ENCODE data around the gene PSRC1.

The PSRC1 gene

DNA sequence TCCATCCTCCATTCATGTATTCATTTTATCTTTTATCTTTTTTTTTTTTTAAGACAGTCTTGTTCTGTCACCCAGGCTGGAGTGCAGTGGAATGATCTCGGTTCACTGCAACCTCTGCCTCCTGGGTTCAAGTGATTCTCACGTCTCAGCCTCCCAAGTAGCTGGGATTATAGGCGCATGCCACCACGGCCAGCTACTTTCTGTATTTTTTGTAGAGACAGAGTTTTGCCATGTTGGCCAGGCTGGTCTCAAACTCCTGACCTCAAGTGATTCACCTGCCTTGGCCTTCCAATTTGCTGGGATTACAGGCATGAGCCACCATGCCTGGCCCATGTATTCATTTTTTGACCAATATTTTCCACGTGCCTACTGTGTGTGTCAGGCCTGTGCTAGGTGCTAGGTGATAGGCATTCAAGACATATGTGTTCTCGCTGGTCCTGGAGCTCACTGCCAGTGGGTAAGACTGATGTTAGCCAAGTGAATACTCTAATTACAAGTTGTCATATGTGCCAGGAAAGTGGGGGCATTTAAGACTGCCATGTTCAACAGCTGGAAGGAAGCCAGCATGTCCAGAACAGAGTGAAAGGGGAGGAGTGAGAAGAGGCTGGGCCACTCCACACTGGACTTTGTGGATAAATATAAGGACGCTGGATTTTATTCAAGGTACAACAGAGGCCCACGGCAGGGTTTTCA lies 38.9 kb downstream of the PSRC1 start:
- H3K27ac Mint-ChIP-seq: no peak overlapping the region
- H3K4me3 Mint-ChIP-seq: no peak overlapping the region
- no peak for DNase-seq (ENCODE audit: low spot score)
- H3K9me3 Mint-ChIP-seq: no peaks in the 10 kb centered on the region
- H3K27me3 Mint-ChIP-seq (ENCODE audit: low read depth): peaks cover 24% of the 10 kb centered on the region
- peaks cover 4% of the 10 kb centered on the region for H3K4me1 Mint-ChIP-seq (ENCODE audit: low read depth)
- H3K36me3 Mint-ChIP-seq (ENCODE audit: low read depth): peaks cover 3% of the 10 kb centered on the region

DNA sequence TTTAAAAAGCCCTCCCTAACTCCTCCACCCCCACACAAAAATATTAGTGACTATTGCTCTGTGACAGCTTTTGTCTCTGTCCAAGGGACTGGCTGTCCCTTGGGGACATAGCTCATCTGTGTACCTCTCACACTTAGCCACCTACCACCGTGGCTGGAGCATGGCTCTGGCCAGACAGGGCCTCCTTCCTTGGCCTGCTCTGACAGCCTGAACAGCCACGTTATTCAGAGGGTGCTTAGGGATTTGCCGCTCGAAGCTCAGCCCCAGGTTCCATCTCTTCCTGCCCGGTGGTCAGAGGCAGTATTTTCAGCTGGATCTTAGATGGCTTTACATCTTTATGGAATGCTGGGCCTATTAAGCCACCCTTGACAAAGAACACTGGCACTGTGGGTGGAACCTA lies 39.7 kb downstream of the PSRC1 start:
- Mint-ChIP-seq H3K4me1 (ENCODE audit: low read depth) (peaks cover 3% of the 10 kb centered on the region), H3K36me3 (ENCODE audit: low read depth) (peaks cover 7% of the 10 kb centered on the region), H3K4me3 (no peak overlapping the region), H3K9me3 (no peaks in the 10 kb centered on the region), H3K27me3 (ENCODE audit: low read depth) (peaks cover 24% of the 10 kb centered on the region), H3K27ac (no peak overlapping the region)
- no peak for DNase-seq (ENCODE audit: low spot score)

DNA sequence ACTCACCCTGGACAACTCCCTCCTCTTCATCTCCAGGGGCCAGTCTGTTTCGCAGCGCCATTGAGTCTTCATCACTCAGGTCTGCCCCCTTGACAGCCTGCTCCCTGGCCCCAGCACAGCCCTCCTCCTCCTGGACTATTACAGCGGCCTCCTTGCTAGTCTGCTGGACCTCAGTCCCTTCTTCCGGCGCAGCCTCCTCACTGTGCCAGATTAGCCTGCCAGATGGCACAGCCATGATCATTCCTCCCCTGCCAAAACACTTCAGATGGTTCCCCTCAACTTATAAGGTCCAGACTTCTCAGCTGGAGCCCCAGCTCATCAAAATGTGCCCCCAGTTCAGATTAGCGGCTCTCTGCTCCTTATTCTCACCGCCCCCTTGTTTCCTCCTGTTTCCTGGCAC lies 40.6 kb downstream of the PSRC1 start:
- no peak overlapping the region for H3K27ac Mint-ChIP-seq
- DNase-seq (ENCODE audit: low spot score): no peak
- H3K4me1 Mint-ChIP-seq (ENCODE audit: low read depth): peaks cover 3% of the 10 kb centered on the region
- peaks cover 13% of the 10 kb centered on the region for H3K36me3 Mint-ChIP-seq (ENCODE audit: low read depth)
- peaks cover 24% of the 10 kb centered on the region for H3K27me3 Mint-ChIP-seq (ENCODE audit: low read depth)
- H3K4me3 Mint-ChIP-seq: no peak overlapping the region
- no peaks in the 10 kb centered on the region for H3K9me3 Mint-ChIP-seq

DNA sequence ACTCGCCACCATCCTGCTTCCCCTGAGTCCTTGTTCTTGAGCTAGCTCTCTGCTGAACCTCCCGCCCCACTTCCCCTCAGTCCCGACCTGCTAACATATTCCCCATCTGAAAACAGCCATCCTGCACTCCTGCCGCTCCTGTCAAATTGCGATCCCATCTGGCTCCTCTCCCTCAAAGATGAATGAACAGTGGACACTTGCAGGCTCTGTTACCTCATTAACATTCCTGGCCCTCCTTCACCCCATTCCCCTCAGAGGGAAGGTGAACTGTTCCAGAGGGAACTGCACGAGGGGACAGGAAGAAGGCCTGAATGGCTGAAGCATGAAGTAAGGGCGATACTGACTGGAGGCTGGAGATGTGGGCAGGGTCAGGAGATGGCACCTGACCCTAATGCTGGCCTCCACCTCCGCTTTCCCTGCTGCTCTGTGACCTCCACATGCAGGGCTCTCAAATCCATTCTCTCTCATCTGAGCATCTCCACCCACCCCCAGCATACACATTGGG lies 41.1 kb downstream of the PSRC1 start:
- no peak overlapping the region for H3K4me3 Mint-ChIP-seq

DNA sequence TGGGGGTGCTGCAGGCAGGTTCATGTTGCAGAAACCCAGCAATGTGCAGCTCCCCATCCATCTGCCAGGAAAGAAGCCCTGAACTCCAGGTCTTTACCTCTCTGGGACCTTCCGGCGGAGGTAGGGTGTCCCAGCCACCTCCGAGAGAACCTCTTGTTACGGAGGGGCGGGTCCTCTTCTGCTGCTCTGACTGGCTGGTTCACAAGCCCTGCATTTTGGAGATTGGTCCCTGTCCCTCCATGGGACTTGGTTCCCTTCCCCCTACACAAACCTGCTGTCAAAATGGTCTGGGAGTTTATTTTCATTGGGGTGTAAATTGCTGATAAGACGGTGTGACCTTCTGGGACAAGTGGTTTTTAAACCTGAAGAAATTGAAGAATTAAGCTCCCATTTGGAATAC lies 41.6 kb downstream of the PSRC1 start:
- Mint-ChIP-seq H3K27ac (no peak overlapping the region), H3K4me1 (ENCODE audit: low read depth) (peaks cover 3% of the 10 kb centered on the region), H3K9me3 (no peaks in the 10 kb centered on the region), H3K27me3 (ENCODE audit: low read depth) (peaks cover 20% of the 10 kb centered on the region), H3K4me3 (no peak overlapping the region), H3K36me3 (ENCODE audit: low read depth) (peaks cover 23% of the 10 kb centered on the region)
- DNase-seq (ENCODE audit: low spot score): no peak

More for the DNA sequence above, 41.1 kb downstream of the PSRC1 start:
- Mint-ChIP-seq H3K36me3 (ENCODE audit: low read depth) (peaks cover 18% of the 10 kb centered on the region), H3K4me1 (ENCODE audit: low read depth) (peaks cover 3% of the 10 kb centered on the region), H3K9me3 (no peaks in the 10 kb centered on the region), H3K27me3 (ENCODE audit: low read depth) (peaks cover 24% of the 10 kb centered on the region), H3K27ac (peak overlapping the region; percentile 24)
- DNase-seq (ENCODE audit: low spot score): no peak

DNA sequence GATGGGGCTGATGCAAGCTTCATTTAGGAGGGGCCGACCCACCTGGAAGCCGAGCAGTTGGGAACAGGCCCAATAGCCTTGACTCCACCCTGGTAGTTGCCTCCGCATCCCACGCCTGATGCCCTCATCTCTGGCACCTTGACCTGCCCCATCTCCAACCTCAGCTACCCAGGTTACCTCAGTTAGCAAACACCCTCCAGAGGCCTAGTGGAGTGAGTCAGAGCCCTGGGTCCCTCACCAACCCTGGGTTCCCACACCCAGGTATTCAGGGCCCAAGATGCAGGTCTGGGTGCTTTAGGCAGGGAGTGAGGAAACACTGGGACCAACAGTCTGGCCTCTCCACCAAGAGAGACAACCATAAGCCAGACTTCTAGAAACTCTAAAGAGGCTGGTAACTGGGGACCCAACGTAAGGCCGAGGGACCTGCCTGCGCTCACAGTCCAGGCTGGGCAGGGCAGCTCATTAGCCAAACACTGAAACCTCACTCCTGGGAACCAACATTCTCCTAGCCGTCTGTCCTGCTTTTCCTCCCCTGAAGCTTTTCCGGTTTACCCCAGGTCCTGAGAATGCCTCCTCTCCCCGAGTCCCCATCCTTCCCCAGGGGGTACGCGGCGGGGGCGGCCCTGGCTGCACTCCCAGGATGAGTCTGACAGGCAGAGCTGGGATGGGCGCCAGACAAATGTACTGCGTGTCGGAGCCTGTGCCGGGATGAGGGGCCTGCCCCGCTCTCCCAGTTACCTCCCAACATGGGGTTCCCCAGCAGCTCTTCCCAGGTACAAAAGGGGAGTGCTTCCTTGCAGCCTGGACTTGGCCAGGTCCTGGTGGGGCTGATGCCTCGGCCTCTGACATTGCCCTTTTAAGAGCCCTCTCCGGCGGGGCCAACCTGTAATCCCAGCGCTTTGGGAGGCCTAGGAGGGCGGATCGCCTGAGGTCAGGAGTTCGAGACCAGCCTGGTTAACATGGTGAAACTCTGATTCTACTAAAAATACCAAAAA lies 42.5 kb downstream of the PSRC1 start:
- peaks cover 18% of the 10 kb centered on the region for H3K27me3 Mint-ChIP-seq (ENCODE audit: low read depth)
- H3K4me3 Mint-ChIP-seq: no peak overlapping the region
- H3K36me3 Mint-ChIP-seq (ENCODE audit: low read depth): peaks cover 31% of the 10 kb centered on the region
- peaks cover 3% of the 10 kb centered on the region for H3K4me1 Mint-ChIP-seq (ENCODE audit: low read depth)
- no peak overlapping the region for H3K27ac Mint-ChIP-seq
- no peaks in the 10 kb centered on the region for H3K9me3 Mint-ChIP-seq
- no peak for DNase-seq (ENCODE audit: low spot score)

DNA sequence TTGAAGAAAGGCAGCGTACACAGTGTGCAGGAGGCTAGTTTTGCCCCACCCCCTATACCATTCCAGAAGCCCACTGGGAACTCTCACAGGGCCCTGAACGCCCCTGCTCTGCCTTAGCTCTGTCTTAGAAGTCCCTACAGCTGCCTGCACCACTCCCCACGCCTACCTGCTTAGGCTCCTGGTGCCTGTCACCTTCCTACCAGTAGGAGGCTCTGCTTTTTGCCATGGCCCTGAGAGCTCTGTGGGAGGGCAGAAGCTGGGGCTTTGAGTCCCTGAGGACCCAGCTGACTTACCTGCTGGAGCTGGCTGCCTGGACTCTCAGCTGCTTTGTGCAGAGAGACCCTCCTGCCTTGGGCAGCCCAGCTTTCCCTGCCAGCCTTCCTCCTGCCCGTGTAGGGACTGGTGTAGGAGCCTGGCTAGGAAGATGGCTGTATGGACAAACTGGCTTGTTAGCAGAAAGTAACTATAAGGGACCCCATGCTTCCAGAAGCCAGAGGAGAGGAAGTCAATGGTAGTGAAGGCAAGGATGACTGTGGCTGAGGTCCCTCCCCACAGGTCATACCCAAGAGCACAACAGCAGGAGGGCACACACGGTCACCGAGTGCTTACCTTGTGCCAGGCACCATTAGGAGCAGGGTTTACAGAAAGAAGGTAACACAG lies 43.4 kb downstream of the PSRC1 start:
- H3K9me3 Mint-ChIP-seq: no peaks in the 10 kb centered on the region
- peaks cover 37% of the 10 kb centered on the region for H3K36me3 Mint-ChIP-seq (ENCODE audit: low read depth)
- H3K27ac Mint-ChIP-seq: no peak overlapping the region
- peaks cover 17% of the 10 kb centered on the region for H3K27me3 Mint-ChIP-seq (ENCODE audit: low read depth)
- DNase-seq (ENCODE audit: low spot score): no peak
- peaks cover 7% of the 10 kb centered on the region for H3K4me1 Mint-ChIP-seq (ENCODE audit: low read depth)
- H3K4me3 Mint-ChIP-seq: no peak overlapping the region

DNA sequence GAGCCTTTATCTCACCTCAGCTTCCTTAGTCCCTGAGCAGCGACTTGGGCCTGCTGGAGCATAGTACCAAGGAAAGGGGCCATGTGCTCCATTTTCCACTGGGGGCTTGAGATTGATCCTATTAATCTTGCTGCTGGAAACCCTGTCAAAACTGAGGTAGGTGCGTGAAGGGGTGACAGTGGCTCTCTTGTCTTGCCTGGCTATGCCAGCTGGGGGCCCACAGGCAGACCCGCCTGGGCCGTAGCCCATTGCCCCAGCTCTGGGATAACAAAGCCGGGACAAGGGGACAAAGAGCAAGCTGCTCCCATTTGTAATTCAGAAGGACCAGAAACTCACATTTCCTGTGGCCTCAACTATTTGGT lies 43.9 kb downstream of the PSRC1 start:
- H3K36me3 Mint-ChIP-seq (ENCODE audit: low read depth): peaks cover 37% of the 10 kb centered on the region
- no peak overlapping the region for H3K27ac Mint-ChIP-seq
- H3K27me3 Mint-ChIP-seq (ENCODE audit: low read depth): peaks cover 17% of the 10 kb centered on the region
- H3K9me3 Mint-ChIP-seq: no peaks in the 10 kb centered on the region
- peaks cover 7% of the 10 kb centered on the region for H3K4me1 Mint-ChIP-seq (ENCODE audit: low read depth)
- DNase-seq (ENCODE audit: low spot score): no peak
- H3K4me3 Mint-ChIP-seq: no peak overlapping the region

DNA sequence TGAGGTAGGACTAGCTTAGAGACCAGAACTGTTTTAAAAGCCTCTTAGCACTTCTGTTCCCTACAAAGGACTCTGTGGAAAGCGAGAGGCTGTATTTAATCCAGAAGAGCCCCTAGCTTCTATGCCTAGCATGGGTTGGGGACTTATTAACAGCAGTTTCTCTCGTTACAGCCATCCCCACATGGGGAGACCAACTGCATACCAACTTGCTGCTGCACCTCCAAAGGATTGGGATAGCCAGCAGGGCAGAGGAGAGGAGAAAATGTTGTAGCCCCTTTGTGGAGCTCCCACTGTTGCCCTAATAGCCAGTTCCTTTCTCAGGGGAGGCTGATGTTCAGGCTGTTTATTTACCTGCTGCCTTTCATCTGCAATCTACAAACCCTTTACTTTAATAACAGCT lies 44.6 kb downstream of the PSRC1 start:
- Mint-ChIP-seq H3K4me1 (ENCODE audit: low read depth) (peaks cover 7% of the 10 kb centered on the region), H3K4me3 (no peak overlapping the region), H3K27me3 (ENCODE audit: low read depth) (peaks cover 15% of the 10 kb centered on the region), H3K36me3 (ENCODE audit: low read depth) (peaks cover 37% of the 10 kb centered on the region), H3K9me3 (no peaks in the 10 kb centered on the region), H3K27ac (no peak overlapping the region)
- no peak for DNase-seq (ENCODE audit: low spot score)

DNA sequence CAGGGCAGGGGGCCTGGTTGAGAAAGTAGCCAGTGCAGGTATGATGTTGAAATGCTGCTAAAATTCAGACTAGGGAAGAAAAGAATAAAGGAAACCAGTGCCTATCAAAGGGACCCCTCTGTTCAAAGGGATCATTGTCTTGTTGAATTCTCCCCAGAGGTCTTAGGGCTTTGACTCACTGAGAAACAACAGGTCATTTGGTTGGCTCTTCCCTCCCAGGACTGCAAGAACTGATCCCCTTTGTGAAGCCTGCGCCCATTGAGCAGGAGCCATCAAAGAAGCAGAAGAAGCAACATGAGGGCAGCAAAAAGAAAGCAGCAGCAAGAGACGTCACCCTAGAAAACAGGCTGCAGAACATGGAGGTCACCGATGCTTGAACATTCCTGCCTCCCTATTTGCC lies 45.4 kb downstream of the PSRC1 start:
- H3K36me3 Mint-ChIP-seq (ENCODE audit: low read depth): peaks cover 39% of the 10 kb centered on the region
- no peak overlapping the region for H3K4me3 Mint-ChIP-seq
- no peak overlapping the region for H3K27ac Mint-ChIP-seq
- no peaks in the 10 kb centered on the region for H3K9me3 Mint-ChIP-seq
- peaks cover 12% of the 10 kb centered on the region for H3K27me3 Mint-ChIP-seq (ENCODE audit: low read depth)
- no peak for DNase-seq (ENCODE audit: low spot score)
- peaks cover 7% of the 10 kb centered on the region for H3K4me1 Mint-ChIP-seq (ENCODE audit: low read depth)

DNA sequence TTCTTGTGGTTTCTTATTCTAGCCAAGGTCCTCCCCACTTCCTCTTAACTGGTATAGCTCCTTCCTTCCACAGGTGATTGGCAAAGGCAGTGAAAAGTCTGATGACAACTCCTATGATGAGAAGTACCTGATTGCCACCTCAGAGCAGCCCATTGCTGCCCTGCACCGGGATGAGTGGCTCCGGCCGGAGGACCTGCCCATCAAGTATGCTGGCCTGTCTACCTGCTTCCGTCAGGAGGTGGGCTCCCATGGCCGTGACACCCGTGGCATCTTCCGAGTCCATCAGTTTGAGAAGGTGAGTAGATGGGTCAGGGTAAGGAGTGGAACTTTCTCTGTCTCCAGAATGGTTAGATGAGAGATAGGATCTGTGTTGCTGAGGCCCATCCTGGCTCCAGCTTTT lies 47.8 kb downstream of the PSRC1 start:
- Mint-ChIP-seq H3K27me3 (ENCODE audit: low read depth) (no peaks in the 10 kb centered on the region), H3K4me1 (ENCODE audit: low read depth) (peaks cover 3% of the 10 kb centered on the region), H3K9me3 (no peaks in the 10 kb centered on the region), H3K4me3 (no peak overlapping the region), H3K27ac (no peak overlapping the region), H3K36me3 (ENCODE audit: low read depth) (peaks cover 52% of the 10 kb centered on the region)
- no peak for DNase-seq (ENCODE audit: low spot score)

DNA sequence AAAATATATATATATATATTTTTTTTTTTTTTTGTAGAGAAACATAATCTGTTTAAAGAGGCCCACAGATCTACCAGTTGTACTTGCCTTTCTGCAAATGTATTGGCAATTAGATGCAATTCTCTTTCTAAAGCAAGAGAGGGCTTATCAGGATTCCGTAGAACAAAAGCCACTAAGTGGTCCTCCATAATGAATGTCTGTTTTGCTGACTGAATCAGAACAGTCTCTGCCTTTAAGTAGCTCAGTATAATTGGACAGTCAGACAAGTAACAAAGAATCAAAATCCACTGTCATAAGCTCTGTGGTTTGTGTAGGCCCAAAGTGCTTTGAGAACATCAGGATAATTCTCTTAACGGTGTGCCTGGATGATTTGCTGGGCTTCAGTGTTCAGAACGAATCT lies 51.9 kb downstream of the PSRC1 start:
- no peaks in the 10 kb centered on the region for H3K27me3 Mint-ChIP-seq (ENCODE audit: low read depth)
- peaks cover 3% of the 10 kb centered on the region for H3K4me1 Mint-ChIP-seq (ENCODE audit: low read depth)
- no peak overlapping the region for H3K4me3 Mint-ChIP-seq
- H3K36me3 Mint-ChIP-seq (ENCODE audit: low read depth): peaks cover 54% of the 10 kb centered on the region
- H3K27ac Mint-ChIP-seq: no peak overlapping the region
- no peak for DNase-seq (ENCODE audit: low spot score)
- H3K9me3 Mint-ChIP-seq: no peaks in the 10 kb centered on the region
